ENCODE results near the gene ANKS1A. TPM values are rescaled to one million over a fixed set of nuclear protein-coding genes. Genes with fewer than 3 reads are reported as not detected.
"Not testable (repeated sequence)": the region's sequence is repeated elsewhere in the genome, so short reads cannot be mapped to it uniquely, and the experiment has no call there.

The ANKS1A gene
- total and polyA plus RNA-seq, 7 donors = 3.9 to 12.4 (median 6.1) TPM

- intact Hi-C loops (cut with DNase I) = no loop called here
- H3K27ac ChIP-seq = no peak overlapping the region
- 34 to 42% (median 35%) methylated on average over 4 of the region's 4 CpGs for WGBS, 3 donors
- no peaks in the 10 kb centered on the region for H3K27me3 ChIP-seq (ENCODE audit: insufficient read depth in 3 of 3, low read length in 2 of 3)
- H3K36me3 ChIP-seq (ENCODE audit: insufficient read depth in 1 of 2, low read depth in 1 of 2) = no peaks in the 10 kb centered on the region
- DNase-seq (no peak), ATAC-seq (no peak)
- TF ChIP-seq CTCF (IDR thresholded peaks at IDR 0.05) = no peak
- H3K9me3 ChIP-seq = no peaks in the 10 kb centered on the region
- H3K4me3 ChIP-seq = no peak overlapping the region
- peaks cover 2% of the 10 kb centered on the region for H3K4me1 ChIP-seq
Measured at GRCh38 chr6:34929241-34929978, 40.4 kb downstream of the ANKS1A start.

- no peak for TF ChIP-seq CTCF (IDR thresholded peaks at IDR 0.05)
- Histone ChIP-seq H3K9me3 (no peaks in the 10 kb centered on the region), H3K4me1 (peaks cover 10% of the 10 kb centered on the region), H3K4me3 (no peak overlapping the region), H3K27me3 (ENCODE audit: insufficient read depth in 3 of 3, low read length in 2 of 3) (no peaks in the 10 kb centered on the region), H3K36me3 (ENCODE audit: insufficient read depth in 1 of 2, low read depth in 1 of 2) (no peaks in the 10 kb centered on the region), H3K27ac (no peak overlapping the region)
- intact Hi-C loops (cut with DNase I) = no loop called here
- DNase-seq = no peak
- no peak for ATAC-seq
- 70 to 86% (median 85%) methylated on average over 3 of the region's 3 CpGs for WGBS, 3 donors
Measured at GRCh38 chr6:34930221-34930620, 41.2 kb downstream of the ANKS1A start.

- DNase-seq; H3K27me3 ChIP-seq (ENCODE audit: insufficient read depth in 3 of 3, low read length in 2 of 3); H3K9me3 ChIP-seq; H3K4me3 ChIP-seq; ATAC-seq; intact Hi-C loops (cut with DNase I); H3K36me3 ChIP-seq (ENCODE audit: insufficient read depth in 1 of 2, low read depth in 1 of 2); H3K27ac ChIP-seq: not testable (repeated sequence)
- 49 to 70% (median 63%) methylated on average over 12 of the region's 12 CpGs for WGBS, 3 donors
- H3K4me1 ChIP-seq = peaks cover 12% of the 10 kb centered on the region
Measured at GRCh38 chr6:34932202-34932601, 43.1 kb downstream of the ANKS1A start.

GRCh38 chr6:34934516-34934915 lies 45.5 kb downstream of the ANKS1A start:
- Histone ChIP-seq H3K27me3 (ENCODE audit: insufficient read depth in 3 of 3, low read length in 2 of 3) (no peaks in the 10 kb centered on the region), H3K4me3 (no peak overlapping the region), H3K27ac (no peak overlapping the region), H3K36me3 (ENCODE audit: insufficient read depth in 1 of 2, low read depth in 1 of 2) (no peaks in the 10 kb centered on the region), H3K9me3 (no peaks in the 10 kb centered on the region), H3K4me1 (peaks cover 16% of the 10 kb centered on the region)
- DNase-seq = peak; percentile 62 to 77
- peak in 2 of 4 donors; percentile 44 to 65 for ATAC-seq
- WGBS, 3 donors = 22 to 34% (median 30%) methylated on average over 5 of the region's 5 CpGs
- no peak for TF ChIP-seq CTCF (IDR thresholded peaks at IDR 0.05)
- intact Hi-C loops (cut with DNase I) = no loop called here

- H3K27ac ChIP-seq = no peak overlapping the region
- DNase-seq (peak in 1 of 2 donors; percentile 15), ATAC-seq (no peak)
- WGBS, 3 donors = 72 to 76% (median 75%) methylated on average over 3 of the region's 3 CpGs
- H3K9me3 ChIP-seq = no peaks in the 10 kb centered on the region
- no peak for TF ChIP-seq CTCF (IDR thresholded peaks at IDR 0.05)
- H3K36me3 ChIP-seq (ENCODE audit: insufficient read depth in 1 of 2, low read depth in 1 of 2) = no peaks in the 10 kb centered on the region
- intact Hi-C loops (cut with DNase I) = no loop called here
- no peaks in the 10 kb centered on the region for H3K27me3 ChIP-seq (ENCODE audit: insufficient read depth in 3 of 3, low read length in 2 of 3)
- H3K4me3 ChIP-seq = no peak overlapping the region
- peaks cover 21% of the 10 kb centered on the region for H3K4me1 ChIP-seq
Measured at GRCh38 chr6:34938268-34938667, 49.2 kb downstream of the ANKS1A start.
